K562 (cell line): ENCODE data around the gene DCUN1D1. TPM values are rescaled to one million over a fixed set of nuclear protein-coding genes. Genes with fewer than 3 reads are reported as not detected.

Source experiments
- DNMT1 ChIP-seq: fragments of 450-650 bp; IDR thresholded peaks from 2 replicates; pipeline ENCODE4 v1.6.1; 2016; ENCODE audit warnings: antibody characterized with exemption, mild to moderate bottlenecking
- FOS ChIP-seq: IDR thresholded peaks from 3 replicates; pipeline ENCODE4 v1.6.1; 2011; ENCODE audit not compliant: insufficient read length; ENCODE audit errors: extremely low read depth
- FOXK2 ChIP-seq, 2 experiments: fragments of 450-650 bp; IDR thresholded peaks in 1 of 2; conservative IDR thresholded peaks in 1 of 2; 2 replicates each; pipeline ENCODE4 v1.6.1; 2016; ENCODE audit warnings: low read depth in 2 of 2, mild to moderate bottlenecking in 1 of 2
- JUND ChIP-seq, 2 experiments: IDR thresholded peaks; 2 replicates in 1 of 2; 3 replicates in 1 of 2; pipeline ENCODE4 v1.6.1; 2011; ENCODE audit warnings: borderline replicate concordance in 2 of 2, low read depth in 2 of 2, low read length in 2 of 2, improper control_type of control experiment in 1 of 2, missing biosample characterization in 1 of 2, missing genetic modification characterization in 1 of 2, missing genetic modification reagents in 1 of 2
- KLF16 ChIP-seq: IDR thresholded peaks from 2 replicates; pipeline ENCODE4 v1.6.1; 2016; ENCODE audit warnings: antibody characterized with exemption
- MECOM ChIP-seq: fragments of 250-450 bp; sonication (Bioruptor Pico); IDR thresholded peaks from 2 replicates; pipeline ENCODE4 v1.8.0; 2022; ENCODE audit warnings: inconsistent platforms
- NR2C1 ChIP-seq, 2 experiments: fragments of 450-650 bp; IDR thresholded peaks; 2 replicates each; pipeline ENCODE4 v1.6.1; 2017; ENCODE audit warnings: mild to moderate bottlenecking in 2 of 2, antibody characterized with exemption in 1 of 2, inconsistent platforms in 1 of 2, missing compliant biosample characterization in 1 of 2, missing genetic modification characterization in 1 of 2
- PCBP2 ChIP-seq: fragments of 200-400 bp; formaldehyde crosslinking; IDR thresholded peaks from 2 replicates; pipeline ENCODE4 v1.6.1; 2018; ENCODE audit warnings: low read length, low read depth, mild to moderate bottlenecking, moderate library complexity; ENCODE audit not compliant: poor library complexity, severe bottlenecking
- PHF8 ChIP-seq: fragments of 200-600 bp; sonication (generic); IDR thresholded peaks from 2 replicates; pipeline ENCODE4 v1.6.1; 2012; ENCODE audit warnings: mixed run types, mild to moderate bottlenecking, inconsistent platforms, low read length, moderate library complexity, borderline replicate concordance
- RCOR1 ChIP-seq, 2 experiments: IDR thresholded peaks; 2 replicates each; pipeline ENCODE4 v1.6.1; 2012; ENCODE audit warnings: low read depth in 2 of 2, low read length in 2 of 2, borderline replicate concordance in 1 of 2, improper control_type of control experiment in 1 of 2
- ZBTB17 ChIP-seq: fragments of 450-650 bp; formaldehyde crosslinking; IDR thresholded peaks from 2 replicates; pipeline ENCODE4 v1.4.0; 2020; ENCODE audit warnings: mild to moderate bottlenecking
- ZKSCAN3 ChIP-seq: fragments of 250-450 bp; sonication (Bioruptor Pico); IDR thresholded peaks from 2 replicates; pipeline ENCODE4 v1.4.0; 2020
- ZNF41 ChIP-seq: fragments of 250-450 bp; sonication (Bioruptor Pico); conservative IDR thresholded peaks from 2 replicates; pipeline ENCODE4 v1.4.0; 2020; ENCODE audit warnings: mild to moderate bottlenecking
- ZNF764 ChIP-seq: fragments of 250-450 bp; sonication (Bioruptor Pico); IDR thresholded peaks from 2 replicates; pipeline ENCODE4 v1.4.0; 2020; ENCODE audit warnings: low read depth, mild to moderate bottlenecking, moderate library complexity
- ZZZ3 ChIP-seq: fragments of 450-650 bp; IDR thresholded peaks from 2 replicates; pipeline ENCODE4 v1.6.1; 2016; ENCODE audit warnings: antibody characterized with exemption, mild to moderate bottlenecking, moderate library complexity
- polyA plus RNA-seq, 8 experiments: library from polyadenylated mRNA; depleted of rRNA in 4 of 8; stranded (reverse) in 5 of 8; unstranded in 3 of 8; fragments of >200 nt; fragmentation: Nextera tagmentation in 2 of 8; fragmentation: Illumina TruSeq in 1 of 8; extraction: Ambion mirVana in 2 of 8; extraction: Trizol in 1 of 8; gene quantifications; 2 replicates each; pipeline versions ENCODE4 v1.2.1 to v1.2.3, GENCODE V29; 2011 to 2014; ENCODE audit warnings: inconsistent platforms in 1 of 8, missing spikeins in 1 of 8
- total RNA-seq, 7 experiments: library from RNA; depleted of rRNA in 6 of 7; stranded (reverse); fragments of >200 nt in 6 of 7; fragmentation: Illumina TruSeq in 2 of 7; extraction: Trizol in 2 of 7; gene quantifications; 2 replicates each; pipeline versions ENCODE4 v1.2.1 to v1.2.3, GENCODE V29; 2011 to 2021; ENCODE audit warnings: low replicate concordance in 1 of 7
- TF ChIP-seq, protein P1 (sequence below): fragments of 450-650 bp; IDR thresholded peaks from 2 replicates; pipeline ENCODE4 v1.6.1; 2018; ENCODE audit not compliant: partially characterized antibody
- TF ChIP-seq, protein P2 (sequence below): IDR thresholded peaks from 2 replicates; pipeline ENCODE4 v1.6.1; 2014; ENCODE audit warnings: antibody characterized with exemption
- TF ChIP-seq, protein P3 (sequence below): IDR thresholded peaks from 2 replicates; pipeline ENCODE4 v1.6.1; 2011; ENCODE audit not compliant: insufficient read length; ENCODE audit errors: extremely low read depth
- TF ChIP-seq, protein P4 (sequence below): fragments of 450-650 bp; formaldehyde crosslinking; IDR thresholded peaks from 2 replicates; pipeline ENCODE4 v1.4.0; 2022; ENCODE audit warnings: missing genetic modification characterization

Gene DCUN1D1
- total and polyA plus RNA-seq, 9 of the 15 experiments (the other 6 are each of a cell fraction or from before 2014, with no cell fraction given): 11.4 to 46.8 (median 28.2) TPM

DNA sequence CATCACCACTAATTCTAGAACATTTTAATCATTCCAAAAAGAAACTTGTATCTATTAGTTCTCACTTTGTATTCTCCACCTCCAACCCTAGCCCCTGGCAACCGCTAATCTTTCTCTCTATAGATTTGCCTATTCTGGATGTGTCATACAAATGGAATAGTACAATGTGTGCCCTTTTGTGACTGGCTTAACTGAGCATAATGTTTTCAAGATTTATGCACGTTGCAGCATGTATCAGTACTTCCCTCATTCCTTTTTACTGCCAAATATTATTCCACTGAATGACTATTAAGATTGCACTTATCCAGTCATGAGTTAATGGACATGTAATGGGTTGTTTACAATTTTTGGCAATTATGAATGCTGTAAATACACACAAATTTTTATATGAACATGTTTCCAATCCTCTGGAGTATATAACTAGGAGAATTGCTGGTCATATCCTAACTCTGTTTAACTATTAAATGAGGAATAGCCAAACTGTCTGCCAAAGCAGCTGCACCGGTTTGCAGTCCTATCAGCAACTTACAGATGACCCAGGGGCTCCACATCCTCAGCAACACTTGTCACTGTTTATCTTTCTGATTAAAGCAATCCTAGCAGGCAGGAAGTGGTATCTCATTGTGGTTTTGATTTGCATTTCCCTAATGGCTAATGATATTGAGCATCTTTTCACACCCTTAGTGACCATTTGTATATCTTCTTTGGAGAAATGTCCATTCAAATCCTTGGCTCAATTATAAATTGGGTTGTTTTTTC is 42.9 kb downstream of the DCUN1D1 start (continued):
- TF ChIP-seq, protein P1, sequence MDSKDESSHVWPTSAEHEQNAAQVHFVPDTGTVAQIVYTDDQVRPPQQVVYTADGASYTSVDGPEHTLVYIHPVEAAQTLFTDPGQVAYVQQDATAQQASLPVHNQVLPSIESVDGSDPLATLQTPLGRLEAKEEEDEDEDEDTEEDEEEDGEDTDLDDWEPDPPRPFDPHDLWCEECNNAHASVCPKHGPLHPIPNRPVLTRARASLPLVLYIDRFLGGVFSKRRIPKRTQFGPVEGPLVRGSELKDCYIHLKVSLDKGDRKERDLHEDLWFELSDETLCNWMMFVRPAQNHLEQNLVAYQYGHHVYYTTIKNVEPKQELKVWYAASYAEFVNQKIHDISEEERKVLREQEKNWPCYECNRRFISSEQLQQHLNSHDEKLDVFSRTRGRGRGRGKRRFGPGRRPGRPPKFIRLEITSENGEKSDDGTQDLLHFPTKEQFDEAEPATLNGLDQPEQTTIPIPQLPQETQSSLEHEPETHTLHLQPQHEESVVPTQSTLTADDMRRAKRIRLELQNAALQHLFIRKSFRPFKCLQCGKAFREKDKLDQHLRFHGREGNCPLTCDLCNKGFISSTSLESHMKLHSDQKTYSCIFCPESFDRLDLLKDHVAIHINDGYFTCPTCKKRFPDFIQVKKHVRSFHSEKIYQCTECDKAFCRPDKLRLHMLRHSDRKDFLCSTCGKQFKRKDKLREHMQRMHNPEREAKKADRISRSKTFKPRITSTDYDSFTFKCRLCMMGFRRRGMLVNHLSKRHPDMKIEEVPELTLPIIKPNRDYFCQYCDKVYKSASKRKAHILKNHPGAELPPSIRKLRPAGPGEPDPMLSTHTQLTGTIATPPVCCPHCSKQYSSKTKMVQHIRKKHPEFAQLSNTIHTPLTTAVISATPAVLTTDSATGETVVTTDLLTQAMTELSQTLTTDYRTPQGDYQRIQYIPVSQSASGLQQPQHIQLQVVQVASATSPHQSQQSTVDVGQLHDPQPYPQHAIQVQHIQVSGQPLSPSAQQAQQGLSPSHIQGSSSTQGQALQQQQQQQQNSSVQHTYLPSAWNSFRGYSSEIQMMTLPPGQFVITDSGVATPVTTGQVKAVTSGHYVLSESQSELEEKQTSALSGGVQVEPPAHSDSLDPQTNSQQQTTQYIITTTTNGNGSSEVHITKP: no peak
- peak; percentile 46; the same call in 1 of the 2 replicates for TF ChIP-seq MECOM (CRISPR knock-in tag)
- no peak for TF ChIP-seq DNMT1
- peak; percentile 97 for TF ChIP-seq KLF16
- peak; percentile 65; the same call in 1 of the 2 replicates for TF ChIP-seq JUND (IDR thresholded peaks at IDR 0.05; ENCODE audit: borderline replicate concordance, low read depth, low read length)
- TF ChIP-seq JUND (tag; IDR thresholded peaks at IDR 0.05; ENCODE audit: borderline replicate concordance, low read depth, low read length): no peak; the same call in 2 of the 3 replicates
- TF ChIP-seq FOXK2 (conservative IDR thresholded peaks at IDR 0.05 in 1 of 2, IDR thresholded peaks at IDR 0.05 in 1 of 2; ENCODE audit: low read depth in 2 of 2): no peak
- no peak for TF ChIP-seq ZNF764 (CRISPR knock-in tag)
- TF ChIP-seq FOS: no peak
- TF ChIP-seq ZKSCAN3 (CRISPR knock-in tag): no peak
- no peak for TF ChIP-seq ZZZ3
- TF ChIP-seq, protein P2, sequence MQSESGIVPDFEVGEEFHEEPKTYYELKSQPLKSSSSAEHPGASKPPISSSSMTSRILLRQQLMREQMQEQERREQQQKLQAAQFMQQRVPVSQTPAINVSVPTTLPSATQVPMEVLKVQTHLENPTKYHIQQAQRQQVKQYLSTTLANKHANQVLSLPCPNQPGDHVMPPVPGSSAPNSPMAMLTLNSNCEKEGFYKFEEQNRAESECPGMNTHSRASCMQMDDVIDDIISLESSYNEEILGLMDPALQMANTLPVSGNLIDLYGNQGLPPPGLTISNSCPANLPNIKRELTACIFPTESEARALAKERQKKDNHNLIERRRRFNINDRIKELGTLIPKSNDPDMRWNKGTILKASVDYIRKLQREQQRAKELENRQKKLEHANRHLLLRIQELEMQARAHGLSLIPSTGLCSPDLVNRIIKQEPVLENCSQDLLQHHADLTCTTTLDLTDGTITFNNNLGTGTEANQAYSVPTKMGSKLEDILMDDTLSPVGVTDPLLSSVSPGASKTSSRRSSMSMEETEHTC: no peak
- TF ChIP-seq NR2C1 (IDR thresholded peaks at IDR 0.05): no peak
- TF ChIP-seq NR2C1 (tag; IDR thresholded peaks at IDR 0.05): 0 out of 2 replicates have a peak, but pooled peaks have one; percentile 20
- 0 out of 2 replicates have a peak, but pooled peaks have one; percentile 30 for TF ChIP-seq ZBTB17 (CRISPR knock-in tag)
- TF ChIP-seq, protein P3, sequence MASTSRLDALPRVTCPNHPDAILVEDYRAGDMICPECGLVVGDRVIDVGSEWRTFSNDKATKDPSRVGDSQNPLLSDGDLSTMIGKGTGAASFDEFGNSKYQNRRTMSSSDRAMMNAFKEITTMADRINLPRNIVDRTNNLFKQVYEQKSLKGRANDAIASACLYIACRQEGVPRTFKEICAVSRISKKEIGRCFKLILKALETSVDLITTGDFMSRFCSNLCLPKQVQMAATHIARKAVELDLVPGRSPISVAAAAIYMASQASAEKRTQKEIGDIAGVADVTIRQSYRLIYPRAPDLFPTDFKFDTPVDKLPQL: no peak
- TF ChIP-seq PHF8: no peak
- no peak for TF ChIP-seq PCBP2
- peak; percentile 99 to 100 for TF ChIP-seq RCOR1 (IDR thresholded peaks at IDR 0.05; ENCODE audit: borderline replicate concordance in 1 of 2, low read depth in 2 of 2, low read length in 2 of 2)
- TF ChIP-seq, protein P4, sequence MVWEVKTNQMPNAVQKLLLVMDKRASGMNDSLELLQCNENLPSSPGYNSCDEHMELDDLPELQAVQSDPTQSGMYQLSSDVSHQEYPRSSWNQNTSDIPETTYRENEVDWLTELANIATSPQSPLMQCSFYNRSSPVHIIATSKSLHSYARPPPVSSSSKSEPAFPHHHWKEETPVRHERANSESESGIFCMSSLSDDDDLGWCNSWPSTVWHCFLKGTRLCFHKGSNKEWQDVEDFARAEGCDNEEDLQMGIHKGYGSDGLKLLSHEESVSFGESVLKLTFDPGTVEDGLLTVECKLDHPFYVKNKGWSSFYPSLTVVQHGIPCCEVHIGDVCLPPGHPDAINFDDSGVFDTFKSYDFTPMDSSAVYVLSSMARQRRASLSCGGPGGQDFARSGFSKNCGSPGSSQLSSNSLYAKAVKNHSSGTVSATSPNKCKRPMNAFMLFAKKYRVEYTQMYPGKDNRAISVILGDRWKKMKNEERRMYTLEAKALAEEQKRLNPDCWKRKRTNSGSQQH (CRISPR knock-in tag): no peak
- TF ChIP-seq ZNF41 (CRISPR knock-in tag): no peak
